ENCODE data around the gene PERCC1.

Gene PERCC1

GRCh38 chr16:1430759-1431496, at the start of gene PERCC1:
Gene PERCC1 (plus strand): TSS chr16:1431078. CDS start chr16:1432594, 1,516 bp downstream.
- FAIRE-seq, result no peak

- no peak for FAIRE-seq
These were observed 49.1 kb upstream of the PERCC1 start for GRCh38 chr16:1381612-1382406.

- no peak for FAIRE-seq
These were observed 47.3 kb upstream of the PERCC1 start for GRCh38 chr16:1383556-1383955.

DNA sequence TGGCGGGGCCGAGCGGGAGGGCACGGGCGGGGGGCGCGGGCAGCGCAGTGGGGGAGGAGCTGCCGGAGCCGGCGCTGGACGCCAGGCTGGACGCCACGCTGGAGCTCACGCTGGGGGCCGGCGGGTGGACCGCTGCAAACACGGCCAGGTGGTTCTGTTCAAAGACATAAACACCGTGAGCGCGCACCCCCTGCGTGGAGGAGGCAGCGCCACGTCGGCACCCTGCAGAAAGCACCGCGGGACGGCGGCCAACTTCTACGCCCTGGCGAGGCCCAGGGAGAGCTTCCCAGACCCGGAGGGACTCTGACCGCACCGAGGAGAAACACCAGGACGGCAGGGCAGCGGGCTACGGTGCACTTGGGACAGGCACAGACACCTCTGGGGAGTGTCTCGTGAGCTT, 45.6 kb upstream of the PERCC1 start:
- FAIRE-seq, result no peak

GRCh38 chr16:1387331-1387730, 43.5 kb upstream of the PERCC1 start:
- no peak for FAIRE-seq

GRCh38 chr16:1389762-1390161, 41.1 kb upstream of the PERCC1 start:
- FAIRE-seq, result no peak

GRCh38 chr16:1390239-1390779, 40.6 kb upstream of the PERCC1 start:
- FAIRE-seq, result no peak

DNA sequence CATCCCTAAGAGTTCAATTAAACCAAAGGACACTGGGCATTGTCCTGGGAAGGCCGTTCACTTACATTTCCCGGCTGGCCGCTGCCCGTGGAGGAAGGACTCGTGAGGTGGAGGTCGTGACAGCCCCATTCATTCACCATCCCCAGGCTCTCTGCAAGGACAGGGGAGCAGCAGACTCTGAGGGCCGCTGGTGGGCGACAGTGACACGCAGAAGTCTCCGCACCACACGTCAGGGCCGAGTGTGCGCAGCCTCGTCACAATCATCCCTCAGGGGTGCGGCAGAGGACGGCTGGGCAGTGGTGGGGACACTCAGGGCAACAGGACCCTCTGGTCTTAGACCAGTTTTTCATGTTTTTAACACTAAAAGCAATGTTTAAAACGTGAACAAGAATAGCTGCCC, 38.1 kb upstream of the PERCC1 start:
- FAIRE-seq, result no peak

DNA sequence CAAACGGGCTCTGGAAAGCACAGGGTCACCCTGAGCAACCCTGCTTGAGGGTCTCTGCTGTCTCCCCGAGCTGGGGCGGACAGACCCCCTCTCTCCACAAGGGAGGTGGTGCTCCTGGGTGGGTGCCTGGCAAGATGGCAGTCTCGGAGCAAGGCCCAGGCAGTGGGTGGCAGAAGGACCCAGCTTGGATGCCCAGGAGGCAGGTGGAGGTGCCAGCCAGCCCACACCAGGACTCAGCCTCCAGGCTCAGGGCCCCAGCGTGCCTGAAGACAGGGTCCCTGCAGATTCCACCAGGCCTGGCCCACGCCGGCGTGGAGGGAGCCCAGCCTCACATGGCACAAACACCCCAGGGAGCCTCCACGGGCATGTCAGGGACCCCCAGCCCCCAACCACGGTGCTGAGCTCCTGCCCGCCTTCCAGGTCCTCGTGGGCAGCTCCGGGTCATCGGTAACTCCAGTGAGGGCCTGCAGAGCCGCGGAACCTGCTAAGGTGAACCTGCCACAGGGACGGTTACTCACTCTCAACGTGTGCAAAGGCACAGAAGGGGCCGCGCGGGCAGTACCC, 37.2 kb upstream of the PERCC1 start:
- no peak for FAIRE-seq

DNA sequence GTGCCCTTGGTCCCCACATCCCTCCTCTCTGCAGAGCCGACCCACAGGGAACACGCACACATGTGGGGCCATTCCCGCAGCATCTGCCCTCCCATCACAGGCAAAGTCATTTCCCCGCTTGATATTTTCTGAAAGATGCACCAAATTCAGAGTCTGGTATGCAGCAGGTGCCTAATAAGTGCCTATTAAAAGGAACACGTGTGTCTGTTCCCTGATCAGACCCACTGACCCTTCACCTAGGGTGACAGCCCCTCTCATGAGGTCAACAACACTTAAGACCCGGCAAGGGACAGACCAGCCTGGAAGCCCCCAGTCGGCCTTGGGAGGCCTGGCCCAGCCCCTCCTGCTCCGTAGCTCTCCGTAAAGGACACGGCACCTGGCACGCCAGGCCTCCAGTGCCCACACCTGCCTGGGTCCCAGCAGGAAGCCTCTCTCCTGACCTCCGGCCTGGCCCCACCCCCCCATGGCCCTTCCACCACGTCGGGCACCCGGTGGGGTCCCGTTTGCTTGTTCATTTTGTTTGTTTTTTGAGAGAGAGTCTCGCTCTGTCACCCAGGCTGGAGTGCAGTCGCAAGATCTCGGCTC, 36.4 kb upstream of the PERCC1 start:
- no peak for FAIRE-seq

DNA sequence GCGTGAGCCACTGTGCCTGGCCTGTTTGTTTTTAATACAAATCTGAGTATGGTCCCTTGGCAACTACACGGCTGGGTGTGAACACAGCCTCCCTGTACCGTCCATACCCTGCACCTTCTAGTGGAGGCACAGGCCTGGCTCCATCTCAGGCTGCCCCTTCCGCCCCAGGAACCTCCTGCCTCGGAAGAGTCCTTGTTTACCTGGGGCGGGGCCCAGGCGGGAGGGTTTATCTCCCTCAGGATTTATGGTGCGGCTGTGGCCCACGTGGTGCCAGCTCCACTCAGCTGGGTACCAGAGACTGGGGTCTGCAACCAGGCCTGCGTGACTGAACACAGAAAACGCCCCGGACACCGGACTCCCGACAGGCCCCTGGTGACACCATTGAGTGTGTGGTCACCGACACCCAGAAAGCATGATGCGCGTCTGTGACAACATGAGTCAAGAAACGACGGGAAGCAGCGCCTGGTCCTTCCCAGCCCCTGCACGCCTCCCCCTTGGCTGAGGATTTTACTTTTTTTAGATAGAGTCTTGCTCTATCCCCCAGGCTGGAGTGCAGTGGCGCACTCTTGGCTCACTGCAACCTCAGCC, 35.3 kb upstream of the PERCC1 start:
- FAIRE-seq, result no peak

DNA sequence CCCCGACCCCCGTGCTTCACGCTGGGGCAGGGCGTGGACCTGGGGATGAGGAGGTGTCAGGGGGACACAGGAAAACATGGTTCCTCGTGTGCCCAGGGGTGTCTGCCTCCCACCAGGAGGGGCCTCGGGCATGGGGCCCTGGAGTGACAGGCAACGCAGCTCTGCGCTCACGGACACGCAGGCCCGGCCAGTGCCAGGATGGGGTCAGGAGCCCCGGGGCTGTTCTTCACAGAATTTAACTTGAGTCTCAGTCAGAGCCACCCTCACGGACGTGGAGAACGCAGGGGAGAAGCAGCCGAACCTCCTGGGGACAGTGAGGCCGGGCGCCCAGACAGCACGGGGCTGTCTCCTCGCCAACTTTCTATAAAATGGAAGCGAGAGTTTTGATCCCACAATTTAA, 33.1 kb upstream of the PERCC1 start:
- no peak for FAIRE-seq

DNA sequence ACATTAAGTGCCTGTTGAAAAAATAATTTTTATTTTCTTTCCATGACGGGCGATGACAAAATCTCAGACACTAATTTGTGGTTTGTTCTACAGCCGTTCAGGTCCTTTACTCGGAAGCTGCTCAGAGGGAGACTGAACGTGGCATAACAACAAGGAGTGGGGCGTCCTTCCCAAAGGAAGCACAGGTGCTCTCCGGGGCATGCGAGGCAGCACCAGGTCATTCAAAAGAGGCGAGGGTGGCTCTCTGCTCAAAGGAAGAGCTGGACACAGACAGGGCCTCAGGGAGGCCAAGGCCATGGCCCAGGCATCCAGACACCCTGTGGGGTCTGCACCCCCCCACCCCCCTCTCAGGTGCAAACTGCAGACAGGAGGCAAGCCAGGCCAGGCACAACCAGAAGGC, 32.5 kb upstream of the PERCC1 start:
- FAIRE-seq, result no peak

- no peak for FAIRE-seq
These were observed 31.9 kb upstream of the PERCC1 start for GRCh38 chr16:1398826-1399581.

GRCh38 chr16:1401061-1401757, 29.7 kb upstream of the PERCC1 start:
- no peak for FAIRE-seq

GRCh38 chr16:1401758-1402154, 29.1 kb upstream of the PERCC1 start:
- FAIRE-seq, result no peak

DNA sequence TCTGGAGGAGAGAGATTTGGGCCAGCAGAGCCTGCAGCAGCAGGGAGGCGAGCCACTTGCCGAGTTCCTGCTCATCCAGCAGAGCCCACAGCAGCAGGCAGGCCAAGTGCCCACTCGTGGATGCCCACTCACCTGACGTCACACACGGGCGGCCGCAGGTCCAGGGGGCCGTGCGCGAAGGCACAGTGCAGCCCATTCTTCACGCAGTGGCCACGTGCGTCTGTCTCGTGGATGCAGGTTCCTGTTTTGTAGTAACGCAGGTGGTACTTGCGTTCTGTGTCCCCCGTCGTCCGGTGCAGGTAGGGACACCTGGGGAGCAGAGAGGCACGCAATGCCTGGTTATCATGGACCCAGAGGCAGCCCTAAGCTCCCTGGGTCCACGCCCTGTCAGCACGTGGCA, 27.8 kb upstream of the PERCC1 start:
- no peak for FAIRE-seq

GRCh38 chr16:1403733-1404132, 27.1 kb upstream of the PERCC1 start:
- no peak for FAIRE-seq

DNA sequence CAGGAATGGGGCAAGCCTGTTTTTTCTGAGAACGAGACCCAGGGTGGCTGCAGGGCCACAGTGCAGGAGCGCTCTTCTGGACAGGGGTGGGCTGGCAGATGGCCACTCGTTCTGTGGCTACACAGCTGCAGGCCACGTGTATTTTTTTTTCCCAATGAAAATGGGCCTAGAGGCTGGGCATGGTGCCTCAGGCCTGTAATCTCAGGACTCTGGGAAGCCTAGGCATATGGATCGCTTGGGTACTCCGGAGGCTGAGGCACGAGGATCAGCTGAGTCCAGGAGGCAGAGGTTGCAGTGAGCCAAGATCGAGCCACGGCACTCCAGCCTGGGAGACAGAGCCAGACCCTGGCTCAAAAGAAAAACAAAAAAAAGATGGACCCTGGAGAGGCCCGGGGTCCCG, 23.1 kb upstream of the PERCC1 start:
- no peak for FAIRE-seq

GRCh38 chr16:1408171-1408837, 22.6 kb upstream of the PERCC1 start:
- FAIRE-seq, result no peak

DNA sequence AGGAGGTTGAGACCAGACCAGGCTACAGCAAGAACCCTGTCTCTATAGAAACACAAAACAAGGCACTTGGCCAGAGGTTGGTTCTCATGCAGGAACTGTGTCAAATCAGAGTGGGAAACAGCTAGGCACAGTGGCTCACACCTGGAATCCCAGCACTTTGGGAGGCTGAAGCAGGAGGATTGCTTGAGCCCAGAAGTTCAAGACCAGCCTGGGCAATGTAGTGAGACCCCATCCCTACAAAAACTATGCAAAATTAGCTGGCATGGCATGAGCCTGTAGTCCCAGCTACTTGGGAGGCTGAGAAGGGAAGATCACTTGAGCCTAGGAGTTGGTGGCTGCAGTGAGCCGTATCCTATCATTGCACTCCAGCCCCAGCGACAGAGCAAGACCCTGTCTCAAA, 18.0 kb upstream of the PERCC1 start:
- no peak for FAIRE-seq
